LoVo (cell line): Measurements from ENCODE around the gene SLC27A5.
"Not testable (repeated sequence)": the region's sequence is repeated elsewhere in the genome, so short reads cannot be mapped to it uniquely, and the experiment has no call there.

Source experiments
- DNase-seq: peaks from one replicate; pipeline ENCODE4 v3.0.0-alpha.2; 2016; ENCODE audit warnings: low spot score

SLC27A5 gene

GRCh38 chr19:58497634-58498170 lies 14.1 kb downstream of the SLC27A5 start:
- DNase-seq, result no peak

DNA sequence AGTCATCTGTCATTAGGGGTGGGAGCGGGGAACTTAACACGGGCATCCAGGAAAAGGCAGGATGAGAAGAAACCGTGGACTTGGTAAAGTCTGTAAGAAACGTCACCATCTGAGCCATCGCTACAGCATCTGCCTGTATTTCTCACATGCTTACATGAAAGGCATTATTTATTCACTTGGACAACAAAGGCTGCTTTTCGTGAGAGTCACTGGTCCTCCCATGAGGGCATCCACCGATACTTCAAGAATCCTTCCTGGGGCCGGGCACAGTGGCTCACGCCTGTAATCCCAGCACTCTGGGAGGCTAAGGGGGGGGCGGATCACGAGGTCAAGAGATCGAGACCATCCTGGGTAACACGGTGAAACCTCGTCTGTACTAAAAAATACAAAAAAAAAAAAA lies 19.5 kb downstream of the SLC27A5 start:
- no peak for DNase-seq

DNA sequence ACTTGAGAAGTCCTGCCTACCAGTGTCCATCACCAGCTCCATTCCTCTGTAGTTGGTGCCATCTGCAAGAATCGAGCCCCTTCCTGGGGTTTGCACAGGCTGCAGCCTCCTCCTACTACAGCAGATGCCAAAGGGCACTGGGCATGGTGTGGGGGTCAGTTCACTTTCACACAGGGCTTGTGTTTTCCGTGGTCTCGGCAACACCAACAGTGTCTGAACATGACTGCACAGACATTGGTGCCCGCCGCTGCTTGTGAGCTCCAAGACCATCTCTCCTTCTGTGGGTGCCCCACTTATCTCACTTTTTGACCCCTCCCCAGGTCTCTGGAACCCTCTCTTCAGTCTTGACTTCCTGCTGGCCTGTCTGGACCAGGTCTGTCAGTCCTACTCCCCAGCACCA lies 20.4 kb downstream of the SLC27A5 start:
- no peak for DNase-seq

- DNase-seq, result not testable (repeated sequence)
Measured at GRCh38 chr19:58484349-58484748, 27.4 kb downstream of the SLC27A5 start.

- no peak for DNase-seq
Measured at GRCh38 chr19:58483776-58484175, 28.0 kb downstream of the SLC27A5 start.

- DNase-seq, result no peak
Measured at GRCh38 chr19:58482372-58482771, 29.4 kb downstream of the SLC27A5 start.

- no peak for DNase-seq
Measured at GRCh38 chr19:58480831-58481230, 31.0 kb downstream of the SLC27A5 start.

GRCh38 chr19:58480481-58480830 lies 31.3 kb downstream of the SLC27A5 start:
- no peak for DNase-seq

DNA sequence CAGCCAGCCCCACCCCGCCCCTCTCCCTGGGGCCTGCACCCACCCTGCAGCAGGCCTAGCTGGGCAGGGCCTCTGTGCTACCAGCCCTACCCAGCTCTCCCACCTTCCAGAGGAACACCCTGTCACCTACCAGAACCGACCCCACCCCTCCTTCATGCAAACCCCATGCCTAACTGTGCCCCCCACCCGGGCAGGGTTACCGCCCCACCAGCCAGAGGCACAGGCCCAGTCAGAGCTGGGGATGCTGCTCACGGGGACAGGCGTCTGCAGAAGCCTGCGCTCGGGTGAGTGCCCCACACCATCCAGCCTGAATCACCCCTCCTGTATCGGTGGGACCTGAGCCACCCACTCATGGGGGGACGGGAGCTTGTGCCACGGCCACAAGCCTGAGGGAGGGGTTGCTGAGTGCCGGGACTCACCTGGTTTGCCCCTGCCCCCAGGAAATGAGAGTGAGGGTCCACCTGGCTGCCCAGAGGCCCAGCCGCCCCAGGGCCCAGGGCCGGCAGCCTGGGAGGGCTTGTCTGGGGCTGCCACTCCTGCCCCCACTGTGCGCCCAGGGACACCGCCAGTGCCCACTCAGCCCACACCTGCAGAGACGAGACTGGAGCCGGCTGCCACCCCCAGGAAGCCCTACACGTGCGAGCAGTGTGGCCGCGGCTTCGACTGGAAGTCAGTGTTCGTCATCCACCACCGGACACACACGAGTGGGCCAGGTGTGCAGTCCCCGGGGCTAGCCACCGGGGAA lies 31.9 kb downstream of the SLC27A5 start:
- no peak for DNase-seq

DNA sequence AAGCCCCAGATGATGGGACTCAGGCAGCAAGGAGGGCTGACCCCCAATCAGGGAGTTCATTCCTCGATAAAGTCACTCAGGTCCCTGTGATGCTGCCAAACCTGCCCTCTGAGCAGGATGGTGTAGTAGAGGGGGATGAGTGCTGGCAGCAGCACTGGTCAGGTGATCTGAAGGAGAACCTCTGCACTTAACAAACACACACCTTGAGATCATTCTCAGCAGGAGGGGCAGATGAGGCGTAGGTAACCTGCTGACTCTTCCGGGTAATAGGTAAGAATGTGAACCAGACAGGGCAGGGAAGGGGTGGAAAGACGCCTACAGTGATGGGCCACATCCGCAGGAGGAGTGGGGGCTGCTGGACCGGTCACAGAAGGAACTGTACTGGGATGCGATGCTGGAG lies 32.5 kb downstream of the SLC27A5 start:
- no peak for DNase-seq

DNA sequence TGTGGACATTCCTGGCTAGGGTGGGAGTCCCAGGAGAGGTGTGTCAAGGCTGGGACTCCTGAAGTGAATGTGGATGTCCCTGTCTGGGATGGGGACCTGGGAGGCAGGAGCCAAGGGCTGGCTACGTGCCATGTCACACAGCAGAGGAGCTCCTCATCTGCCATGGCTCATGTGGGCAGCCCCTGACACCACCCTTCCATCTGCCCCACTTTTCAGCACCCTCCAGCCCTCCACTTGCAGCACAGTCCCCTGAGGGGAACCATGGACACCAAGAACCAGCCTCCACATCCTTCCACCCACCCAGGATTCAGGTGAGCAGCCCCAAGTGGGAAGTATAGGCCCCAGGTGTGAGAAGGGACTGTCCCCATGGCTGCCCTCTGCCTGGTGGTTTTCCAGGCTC lies 33.9 kb downstream of the SLC27A5 start:
- DNase-seq, result no peak

DNA sequence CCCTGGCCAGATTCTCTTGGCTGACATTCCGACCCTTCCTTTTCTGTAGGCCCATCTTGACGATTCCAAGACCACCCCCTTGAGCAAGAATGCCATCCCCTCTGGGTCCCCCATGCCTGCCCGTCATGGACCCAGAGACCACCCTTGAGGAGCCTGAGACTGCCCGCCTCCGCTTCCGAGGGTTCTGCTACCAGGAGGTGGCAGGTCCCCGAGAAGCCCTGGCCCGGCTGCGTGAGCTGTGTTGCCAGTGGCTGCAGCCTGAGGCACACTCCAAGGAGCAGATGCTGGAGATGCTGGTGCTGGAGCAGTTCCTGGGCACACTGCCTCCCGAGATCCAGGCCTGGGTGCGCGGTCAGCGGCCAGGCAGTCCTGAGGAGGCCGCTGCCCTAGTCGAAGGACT lies 34.7 kb downstream of the SLC27A5 start:
- no peak for DNase-seq

DNA sequence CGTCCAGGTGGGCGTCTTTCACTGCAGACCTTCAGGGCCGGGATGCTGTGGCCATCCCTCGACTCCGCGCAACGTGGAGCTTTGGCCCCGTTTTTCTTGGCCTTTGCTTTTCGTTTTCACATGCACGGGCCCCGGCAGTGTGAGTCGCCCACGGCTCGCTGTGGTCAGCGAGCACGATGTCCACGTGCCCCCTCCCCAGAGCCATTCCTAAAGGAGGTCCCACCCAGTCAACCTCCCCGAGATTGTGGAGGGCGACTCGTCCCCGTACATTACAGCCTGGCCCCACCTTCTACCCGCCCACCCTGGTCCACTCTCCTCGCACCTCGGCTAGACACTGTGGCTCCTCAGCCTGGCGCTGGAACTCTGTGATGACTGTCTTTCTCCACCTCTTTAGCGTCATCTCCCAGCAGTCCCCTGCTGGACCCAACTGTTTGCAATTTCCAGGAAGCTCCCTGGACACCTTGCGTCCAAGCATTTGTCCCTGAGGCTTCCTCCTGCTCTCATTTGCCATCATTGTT lies 35.2 kb downstream of the SLC27A5 start:
- DNase-seq, result no peak

DNA sequence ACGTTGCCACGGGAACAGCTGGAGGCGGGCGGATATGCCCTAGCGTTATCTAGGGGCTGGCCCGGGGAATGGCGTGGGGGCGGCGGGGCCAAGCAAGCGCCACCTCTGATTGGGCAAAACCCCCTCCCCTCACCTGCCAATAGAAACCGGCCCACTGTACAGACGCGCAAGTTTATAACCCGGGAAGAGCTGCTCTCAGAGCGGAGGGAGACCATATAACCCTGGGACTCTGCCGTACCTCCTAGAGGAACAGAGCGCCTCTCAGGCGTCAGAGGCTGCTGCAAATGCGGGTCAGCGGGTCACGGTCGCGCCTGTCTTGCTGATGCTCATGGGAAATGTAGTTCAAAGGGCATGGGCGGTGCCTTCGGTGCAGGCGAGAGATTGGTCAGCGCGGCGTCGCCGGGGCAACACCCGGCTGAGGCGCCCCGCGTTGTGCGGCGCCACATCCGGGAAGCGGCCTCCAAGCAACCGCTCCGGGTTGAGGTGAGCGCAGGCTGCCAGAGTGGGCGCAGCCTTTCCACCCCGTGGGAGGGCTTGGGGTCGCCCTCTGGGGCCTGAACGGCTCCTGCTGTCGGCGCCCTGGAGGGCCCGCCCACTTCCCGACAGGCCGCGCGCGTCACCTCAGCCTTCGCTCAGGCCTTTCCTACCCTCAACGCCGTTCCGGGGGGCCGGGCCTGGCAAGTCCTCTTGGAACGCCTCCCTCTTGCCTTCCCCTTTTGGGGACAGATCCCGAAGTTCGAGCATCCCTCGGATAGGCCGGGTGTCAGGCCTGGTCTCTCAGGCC lies 35.9 kb downstream of the SLC27A5 start, which contains the start of gene ZNF446:
TSS of gene ZNF446 (plus strand) at position 639 of the 784 bp plus-strand sequence. CDS start 867 bp downstream, outside the sequence.
- DNase-seq, result peak; percentile 96

GRCh38 chr19:58474997-58475713 lies 36.6 kb downstream of the SLC27A5 start:
- DNase-seq, result no peak

DNA sequence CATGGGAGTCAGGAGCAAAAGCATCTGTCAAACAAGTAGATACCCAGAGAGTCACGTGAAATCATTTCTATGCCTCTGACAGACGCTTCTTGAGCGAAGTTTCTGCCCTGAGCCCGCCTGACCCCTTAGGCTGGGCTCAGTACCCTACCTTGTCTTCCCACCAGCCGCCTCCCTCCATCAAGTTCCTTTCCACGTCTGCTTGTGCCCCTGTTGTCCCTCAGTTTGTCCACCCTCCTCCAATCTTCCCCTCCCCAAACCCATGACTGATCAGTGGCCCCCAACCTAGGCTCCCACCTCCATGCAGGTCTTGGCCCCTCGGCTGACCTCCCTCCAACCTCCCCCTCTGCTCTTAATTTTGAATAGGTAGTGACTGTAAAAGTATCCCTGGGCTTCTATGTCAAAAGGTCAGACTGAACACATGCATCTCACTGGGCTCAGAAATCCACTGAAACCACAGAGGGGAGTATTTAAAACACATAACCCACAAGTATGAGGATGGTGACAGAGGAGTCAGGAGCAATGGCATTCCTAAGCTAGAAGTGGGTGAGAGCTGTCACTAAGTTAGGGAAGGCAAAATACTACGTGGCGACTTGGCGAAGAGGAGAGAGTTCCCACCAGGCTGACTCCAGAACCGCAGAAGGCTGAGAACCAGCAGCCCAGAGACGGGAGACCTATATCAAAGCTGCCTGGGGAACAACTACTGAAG lies 37.3 kb downstream of the SLC27A5 start:
- no peak for DNase-seq

GRCh38 chr19:58473775-58474174 lies 38.0 kb downstream of the SLC27A5 start:
- DNase-seq, result no peak

DNA sequence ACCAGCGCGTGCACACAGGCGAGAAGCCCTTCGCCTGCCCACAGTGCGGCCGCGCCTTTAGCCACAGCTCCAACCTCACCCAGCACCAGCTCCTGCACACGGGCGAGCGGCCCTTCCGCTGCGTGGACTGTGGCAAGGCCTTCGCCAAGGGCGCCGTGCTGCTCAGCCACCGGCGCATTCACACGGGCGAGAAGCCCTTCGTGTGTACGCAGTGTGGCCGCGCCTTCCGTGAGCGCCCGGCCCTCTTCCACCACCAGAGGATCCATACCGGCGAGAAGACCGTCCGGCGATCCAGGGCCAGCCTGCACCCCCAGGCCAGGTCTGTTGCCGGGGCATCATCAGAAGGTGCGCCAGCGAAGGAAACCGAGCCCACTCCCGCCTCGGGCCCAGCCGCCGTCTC lies 40.1 kb downstream of the SLC27A5 start:
- no peak for DNase-seq

GRCh38 chr19:58470837-58471543 lies 40.8 kb downstream of the SLC27A5 start:
- not testable (repeated sequence) for DNase-seq

GRCh38 chr19:58469241-58470013 lies 42.4 kb downstream of the SLC27A5 start:
- DNase-seq, result no peak
